ENCODE data around the gene INAFM2.
A peak's percentile ranks its signal among the peaks of the same experiment; 100 is the strongest.

The INAFM2 gene

GRCh38 chr15:40365016-40365415, 41.5 kb downstream of the INAFM2 start:
- no peak for DNase-seq (ENCODE audit: low read depth)

GRCh38 chr15:40365624-40366456, 42.3 kb downstream of the INAFM2 start:
- DNase-seq (ENCODE audit: low read depth), result no peak

- no peak for DNase-seq (ENCODE audit: low read depth)
Observed at GRCh38 chr15:40366457-40367370, 43.2 kb downstream of the INAFM2 start.

GRCh38 chr15:40367371-40367685, 43.8 kb downstream of the INAFM2 start:
- no peak for DNase-seq (ENCODE audit: low read depth)

- DNase-seq (ENCODE audit: low read depth), result peak; percentile 74
Observed at GRCh38 chr15:40367686-40368611, 44.5 kb downstream of the INAFM2 start.

GRCh38 chr15:40368719-40369473, 45.4 kb downstream of the INAFM2 start:
- DNase-seq (ENCODE audit: low read depth), result no peak

GRCh38 chr15:40369474-40369869, 46.0 kb downstream of the INAFM2 start:
- no peak for DNase-seq (ENCODE audit: low read depth)

GRCh38 chr15:40369971-40370370, 46.5 kb downstream of the INAFM2 start:
- no peak for DNase-seq (ENCODE audit: low read depth)

GRCh38 chr15:40372981-40373380, 49.5 kb downstream of the INAFM2 start:
- no peak for DNase-seq (ENCODE audit: low read depth)

Data from stimulated activated CD8-positive, alpha-beta memory T cell treated with anti-CD3 and anti-CD28 coated beads, Interleukin-4, amount 100 ng/mL, for 24 hours (primary cell).